IPS-18c (cell line): Measurements from ENCODE around the gene C12orf43.

ENCODE experiments used
- H3K4me3 ChIP-seq: 2 replicates; pipeline ENCODE4 v1.7.0; 2013; ENCODE audit warnings: low read depth, mild to moderate bottlenecking, low read length, moderate library complexity; ENCODE audit not compliant: insufficient read depth
- H3K9me3 ChIP-seq: one replicate; pipeline ENCODE4 v1.6.1; 2013; ENCODE audit warnings: mild to moderate bottlenecking, low read length, moderate library complexity; ENCODE audit not compliant: control insufficient read depth, insufficient read depth

Gene C12orf43

GRCh38 chr12:121008347-121009098 is 7.8 kb downstream of the C12orf43 start:
- H3K4me3 ChIP-seq = no peak overlapping the region
- no peaks in the 10 kb centered on the region for H3K9me3 ChIP-seq

GRCh38 chr12:121005346-121005815 is 10.9 kb downstream of the C12orf43 start:
- Histone ChIP-seq H3K4me3 (no peak overlapping the region), H3K9me3 (peaks cover 2% of the 10 kb centered on the region)

GRCh38 chr12:121004253-121004815 is 12.0 kb downstream of the C12orf43 start:
- no peak overlapping the region for H3K4me3 ChIP-seq

GRCh38 chr12:121003650-121004049 is 12.6 kb downstream of the C12orf43 start:
- Histone ChIP-seq H3K4me3 (no peak overlapping the region), H3K9me3 (peaks cover 2% of the 10 kb centered on the region)

More at GRCh38 chr12:121004253-121004815, 12.0 kb downstream of the C12orf43 start:
- H3K9me3 ChIP-seq = peaks cover 2% of the 10 kb centered on the region

GRCh38 chr12:121001841-121002483 is 14.3 kb downstream of the C12orf43 start:
- Histone ChIP-seq H3K4me3 (no peak overlapping the region), H3K9me3 (peaks cover 2% of the 10 kb centered on the region)

- Histone ChIP-seq H3K4me3 (no peak overlapping the region), H3K9me3 (peaks cover 2% of the 10 kb centered on the region)
Measured at GRCh38 chr12:121001060-121001459, 15.2 kb downstream of the C12orf43 start.

GRCh38 chr12:121000530-121000929 is 15.8 kb downstream of the C12orf43 start:
- Histone ChIP-seq H3K9me3 (peaks cover 2% of the 10 kb centered on the region), H3K4me3 (no peak overlapping the region)

GRCh38 chr12:120999191-121000120 is 16.8 kb downstream of the C12orf43 start:
- peaks cover 2% of the 10 kb centered on the region for H3K9me3 ChIP-seq
- H3K4me3 ChIP-seq = peak overlapping the region; percentile 9; the same call in 1 of the 2 replicates

GRCh38 chr12:120998435-120998834 is 17.9 kb downstream of the C12orf43 start:
- Histone ChIP-seq H3K4me3 (no peak overlapping the region), H3K9me3 (peaks cover 2% of the 10 kb centered on the region)

- H3K4me3 ChIP-seq = no peak overlapping the region
- peaks cover 2% of the 10 kb centered on the region for H3K9me3 ChIP-seq
Measured at GRCh38 chr12:120997448-120997847, 18.8 kb downstream of the C12orf43 start.

GRCh38 chr12:120996133-120996746 is 20.0 kb downstream of the C12orf43 start:
- H3K9me3 ChIP-seq = no peaks in the 10 kb centered on the region
- H3K4me3 ChIP-seq = no peak overlapping the region

- H3K4me3 ChIP-seq = no peak overlapping the region
- no peaks in the 10 kb centered on the region for H3K9me3 ChIP-seq
Measured at GRCh38 chr12:120994589-120995337, 21.5 kb downstream of the C12orf43 start.

- no peaks in the 10 kb centered on the region for H3K9me3 ChIP-seq
- H3K4me3 ChIP-seq = no peak overlapping the region
Measured at GRCh38 chr12:120994059-120994458, 22.2 kb downstream of the C12orf43 start.

- no peak overlapping the region for H3K4me3 ChIP-seq
- no peaks in the 10 kb centered on the region for H3K9me3 ChIP-seq
Measured at GRCh38 chr12:120993496-120993895, 22.8 kb downstream of the C12orf43 start.

GRCh38 chr12:120992989-120993388 is 23.3 kb downstream of the C12orf43 start:
- Histone ChIP-seq H3K9me3 (no peaks in the 10 kb centered on the region), H3K4me3 (no peak overlapping the region)

GRCh38 chr12:120991965-120992364 is 24.3 kb downstream of the C12orf43 start:
- no peak overlapping the region for H3K4me3 ChIP-seq
- H3K9me3 ChIP-seq = no peaks in the 10 kb centered on the region
